ENCODE data around the gene SALL4. TPM values are rescaled to one million over a fixed set of nuclear protein-coding genes. Genes with fewer than 3 reads are reported as not detected.
A peak's percentile ranks its signal among the peaks of the same experiment; 100 is the strongest.
"Not testable (repeated sequence)": the region's sequence is repeated elsewhere in the genome, so short reads cannot be mapped to it uniquely, and the experiment has no call there.

Gene SALL4
- total RNA-seq, 1 donor from 2014 or later = 0.20 TPM

- DNase-seq (ENCODE audit: low read depth in 2 of 2) = peak; percentile 44 to 82
These were observed 35.1 kb downstream of the SALL4 start for GRCh38 chr20:51766994-51767866.

- DNase-seq (ENCODE audit: low read depth in 2 of 2) = not testable (repeated sequence)
These were observed 36.9 kb downstream of the SALL4 start for GRCh38 chr20:51765381-51765780.

DNA sequence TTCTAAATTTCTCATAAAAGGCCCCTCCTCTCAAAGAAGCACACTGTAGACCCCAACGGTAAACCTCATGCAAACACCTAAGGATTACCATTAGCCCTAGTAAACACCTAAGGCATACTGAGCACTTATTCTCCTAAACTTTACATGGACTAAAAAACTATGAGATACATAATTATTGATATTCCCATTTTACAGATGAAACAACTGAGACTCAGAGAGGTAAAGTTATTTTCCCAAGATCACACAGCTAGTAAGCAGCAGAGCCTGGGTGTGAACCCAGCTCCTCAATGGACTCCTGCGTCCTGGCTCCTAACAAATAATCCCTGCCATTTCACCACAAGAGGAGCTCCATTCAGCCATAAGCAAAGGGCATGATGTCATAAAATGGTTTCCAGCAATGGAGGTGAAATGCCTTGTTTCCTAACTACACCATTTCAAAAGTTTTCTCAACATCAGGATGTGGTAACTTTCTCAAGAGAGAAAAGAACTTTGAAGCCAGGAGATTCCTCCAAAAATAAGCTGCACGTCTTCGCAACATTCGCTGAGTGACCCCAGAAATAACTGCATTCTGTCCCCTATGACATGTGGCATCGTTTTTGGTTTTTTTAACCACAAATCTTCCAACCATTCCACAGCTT, 38.2 kb downstream of the SALL4 start:
- DNase-seq (ENCODE audit: low read depth in 2 of 2) = no peak

DNA sequence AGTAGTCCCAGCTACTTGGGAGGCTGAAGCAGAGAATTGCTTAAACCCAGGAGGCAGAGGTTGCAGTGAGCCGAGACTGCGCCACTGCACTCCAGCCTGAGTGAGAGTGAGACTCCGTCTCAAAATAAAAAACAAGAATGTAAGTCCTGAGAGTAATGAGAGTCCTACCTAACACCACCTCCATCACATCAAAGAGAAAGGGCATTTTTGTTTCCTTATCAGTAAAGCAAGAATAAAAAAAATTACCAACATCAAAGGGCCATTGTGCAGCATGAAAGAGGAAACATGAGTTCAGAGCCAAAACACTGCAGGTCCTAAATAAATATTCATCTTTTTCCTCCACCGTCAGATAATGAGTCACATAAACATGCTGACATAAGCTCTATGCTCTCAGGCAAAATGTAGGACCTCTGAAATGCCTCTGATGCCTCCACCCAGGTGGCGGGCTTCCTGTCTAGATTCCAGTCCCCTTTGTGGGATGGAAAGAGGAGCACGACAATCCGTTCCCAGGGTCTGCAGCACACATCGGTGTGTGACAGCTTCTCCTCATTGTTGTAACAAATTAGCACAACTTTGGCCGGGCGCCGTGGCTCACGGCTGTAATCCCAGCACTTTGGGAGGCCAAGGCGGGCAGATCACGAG, 41.3 kb downstream of the SALL4 start:
- peak; percentile 86 to 97 for DNase-seq (ENCODE audit: low read depth in 2 of 2)

GRCh38 chr20:51759769-51760510, 42.4 kb downstream of the SALL4 start:
- no peak for DNase-seq (ENCODE audit: low read depth in 2 of 2)

GRCh38 chr20:51758978-51759544, 43.3 kb downstream of the SALL4 start:
- DNase-seq (ENCODE audit: low read depth in 2 of 2) = no peak

DNA sequence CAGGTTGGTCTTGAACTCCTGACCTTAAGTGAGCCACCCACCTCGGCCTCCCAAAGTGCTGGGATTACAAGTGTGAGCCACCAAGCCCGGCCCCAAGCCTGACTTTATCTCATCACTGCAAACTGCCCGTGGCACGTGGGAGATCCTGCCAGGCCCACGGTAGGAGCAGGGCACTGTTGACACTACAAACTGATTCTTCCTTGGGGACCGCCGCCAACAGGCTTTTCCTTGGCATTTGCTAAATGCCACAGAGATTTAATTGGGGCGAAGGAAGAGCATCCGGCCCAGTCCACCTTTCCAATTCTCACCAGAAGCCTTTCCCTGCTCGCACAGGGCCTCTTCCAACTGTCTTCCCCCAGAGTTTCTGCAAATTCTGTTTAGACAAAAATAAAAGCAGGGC, 45.1 kb downstream of the SALL4 start:
- DNase-seq (ENCODE audit: low read depth in 2 of 2) = no peak

- DNase-seq (ENCODE audit: low read depth in 2 of 2) = no peak
These were observed 45.7 kb downstream of the SALL4 start for GRCh38 chr20:51756653-51757052.

DNA sequence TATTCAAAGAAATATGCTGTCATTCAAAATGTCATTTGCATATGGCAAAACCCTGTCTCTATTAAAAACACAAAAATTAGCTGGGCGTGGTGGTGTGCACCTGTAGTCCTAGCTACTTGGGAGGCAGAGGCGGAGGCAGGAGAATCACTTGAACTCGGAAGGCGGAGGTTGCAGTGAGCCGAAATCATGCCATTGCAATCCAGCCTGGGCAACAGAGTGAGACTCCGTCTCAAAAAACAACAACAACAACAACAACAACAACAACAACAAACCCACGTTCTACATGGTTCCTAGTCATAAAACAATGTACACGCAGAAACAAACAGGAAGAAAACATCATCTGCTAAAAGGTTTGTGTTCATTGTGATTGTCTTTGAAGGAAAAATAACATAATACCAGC, 49.1 kb downstream of the SALL4 start:
- not testable (repeated sequence) for DNase-seq (ENCODE audit: low read depth in 2 of 2)

DNA sequence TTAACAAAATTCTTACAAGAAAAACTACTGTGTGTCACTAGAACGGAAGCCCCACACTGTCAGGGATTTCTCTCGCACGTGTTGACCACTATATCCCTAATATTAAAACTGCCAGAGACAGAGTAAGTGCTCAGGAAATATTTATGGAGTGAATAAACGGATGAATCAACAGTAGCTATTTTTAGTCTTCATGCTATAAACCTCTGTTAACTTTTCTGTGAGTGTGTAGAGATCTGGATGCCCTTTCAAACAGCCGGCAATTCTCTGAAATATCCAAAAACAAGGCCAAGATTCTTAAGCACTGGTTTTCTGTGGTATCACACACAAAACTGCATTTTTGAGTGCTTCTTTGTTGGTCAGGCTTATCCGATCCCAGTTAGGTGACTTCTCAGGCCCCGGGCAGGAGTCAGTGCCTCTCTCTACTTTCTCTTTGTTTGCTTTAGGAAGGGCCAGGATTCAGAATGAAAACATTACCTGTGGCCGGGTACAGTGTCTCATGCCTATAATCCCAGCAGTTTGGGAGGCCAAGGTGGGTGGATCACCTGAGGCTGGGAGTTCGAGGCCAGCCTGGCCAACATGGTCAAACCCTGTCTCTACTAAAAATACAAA, 49.9 kb downstream of the SALL4 start:
- peak; percentile 83 to 89 for DNase-seq (ENCODE audit: low read depth in 2 of 2)

GRCh38 chr20:51750770-51751388, 51.4 kb downstream of the SALL4 start:
- no peak for DNase-seq (ENCODE audit: low read depth in 2 of 2)

GRCh38 chr20:51750037-51750769, 52.1 kb downstream of the SALL4 start:
- peak; percentile 92 to 99 for DNase-seq (ENCODE audit: low read depth in 2 of 2)

- DNase-seq (ENCODE audit: low read depth in 2 of 2) = peak; percentile 37 to 68
These were observed 52.7 kb downstream of the SALL4 start for GRCh38 chr20:51749674-51750036.

DNA sequence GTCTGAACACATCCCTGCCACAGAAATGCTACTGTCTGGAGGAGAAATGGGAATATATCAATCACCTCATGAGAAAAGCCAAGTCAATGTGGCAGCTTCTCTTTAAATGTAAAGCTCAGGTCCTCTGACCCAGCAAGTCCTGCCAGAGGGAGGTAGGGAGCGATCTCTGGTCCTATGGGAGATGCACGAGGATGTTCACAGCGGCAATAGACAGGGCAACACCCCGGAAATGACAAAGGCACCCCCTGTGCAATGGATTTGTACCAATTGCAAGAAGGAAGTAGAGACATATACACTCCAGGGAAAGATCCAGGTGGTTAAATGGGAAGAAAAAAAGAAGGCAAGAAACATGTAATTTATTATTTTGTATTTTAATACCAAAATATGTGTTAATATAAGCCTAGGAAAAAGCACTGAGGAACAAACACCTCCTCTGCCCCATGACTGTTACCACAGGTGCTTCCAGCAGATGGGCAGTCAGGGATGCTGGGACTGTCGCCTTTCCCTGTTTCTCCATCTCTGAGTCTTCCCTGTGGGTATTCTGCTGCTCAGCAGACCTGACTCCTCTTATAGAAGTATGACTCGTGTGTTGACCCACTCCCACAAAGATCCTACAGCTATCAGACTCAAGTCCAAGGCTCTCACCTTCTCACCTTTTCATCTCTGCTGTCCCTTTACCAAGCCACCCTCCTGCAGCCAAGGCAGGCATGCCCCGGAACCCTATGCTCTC, 55.0 kb downstream of the SALL4 start:
- DNase-seq (ENCODE audit: low read depth in 2 of 2) = no peak

GRCh38 chr20:51745804-51746203, 56.5 kb downstream of the SALL4 start:
- no peak for DNase-seq (ENCODE audit: low read depth in 2 of 2)

GRCh38 chr20:51740838-51741237, 61.5 kb downstream of the SALL4 start:
- DNase-seq (ENCODE audit: low read depth in 2 of 2) = no peak

DNA sequence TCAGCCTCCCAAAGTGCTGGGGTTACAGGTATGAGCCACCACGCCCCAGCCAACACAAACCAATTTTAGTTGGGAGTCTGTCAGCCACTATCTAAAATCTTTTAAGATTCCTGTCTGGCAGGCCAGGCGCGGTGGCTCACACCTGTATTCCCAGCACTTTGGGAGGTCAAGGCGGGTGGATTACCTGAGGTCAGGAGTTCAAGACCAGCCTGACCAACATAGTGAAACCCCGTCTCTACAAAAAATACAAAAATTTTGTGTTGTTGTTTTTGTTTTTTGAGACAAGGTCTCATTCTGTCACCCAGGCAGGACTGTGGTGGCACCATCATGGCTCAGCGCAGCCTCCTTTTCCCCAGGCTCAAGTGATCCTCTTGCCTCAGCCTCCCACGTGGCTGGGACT, 62.0 kb downstream of the SALL4 start:
- not testable (repeated sequence) for DNase-seq (ENCODE audit: low read depth in 2 of 2)

- no peak for DNase-seq (ENCODE audit: low read depth in 2 of 2)
These were observed 62.5 kb downstream of the SALL4 start for GRCh38 chr20:51739722-51740249.
